A673 (cell line): ENCODE results near the gene SPG11. TPM values are rescaled to one million over a fixed set of nuclear protein-coding genes. Genes with fewer than 3 reads are reported as not detected.
"Not testable (repeated sequence)": the region's sequence is repeated elsewhere in the genome, so short reads cannot be mapped to it uniquely, and the experiment has no call there.

Experiments used
- BruUV-seq: library from RNA; stranded (reverse); fragments of 400-500 nt; replicated peaks from 2 replicates; lab custom pipeline; 2021; lab: Mats Ljungman, UMichigan
- CTCF ChIA-PET: fragments of 300-600 bp; sonication (Branson Sonifier 250); formaldehyde crosslinking; loops from one replicate; lab custom pipeline; 2022; ENCODE audit warnings: antibody characterized with exemption; lab: Charles Lee
- POLR2A ChIA-PET: fragments of 300-600 bp; sonication (Branson Sonifier 250); formaldehyde crosslinking; loops from one replicate; lab custom pipeline; 2022; ENCODE audit warnings: antibody characterized with exemption; ENCODE audit not compliant: low non-redundant PET; lab: Charles Lee
- DNase-seq: peaks from one replicate; pipeline ENCODE4 v3.0.0-alpha.2; 2015; ENCODE audit warnings: low spot score
- H3K27ac ChIP-seq: fragments of 200-600 bp; sonication (generic); 2 replicates; pipeline ENCODE4 v1.5.1; 2016; ENCODE audit warnings: mixed run types, low read depth, mild to moderate bottlenecking, mixed read lengths, antibody characterized with exemption, low read length; ENCODE audit not compliant: poor library complexity, severe bottlenecking
- H3K27me3 ChIP-seq: fragments of 200-600 bp; sonication (generic); replicated peaks from 2 replicates; pipeline ENCODE4 v1.6.1; 2017; ENCODE audit warnings: mixed run types, low read depth, mild to moderate bottlenecking, mixed read lengths, antibody characterized with exemption, low read length; ENCODE audit not compliant: insufficient read depth, poor library complexity
- H3K36me3 ChIP-seq: fragments of 200-600 bp; sonication (generic); 2 replicates; pipeline ENCODE4 v1.6.1; 2016; ENCODE audit warnings: mixed run types, mild to moderate bottlenecking, mixed read lengths, antibody characterized with exemption, low read length; ENCODE audit not compliant: insufficient read depth, poor library complexity, severe bottlenecking
- H3K4me1 ChIP-seq: fragments of 200-600 bp; sonication (generic); 2 replicates; pipeline ENCODE4 v1.6.1; 2017; ENCODE audit warnings: mixed run types, mild to moderate bottlenecking, mixed read lengths, antibody characterized with exemption, low read length; ENCODE audit not compliant: insufficient read depth, poor library complexity, severe bottlenecking
- H3K4me3 ChIP-seq: fragments of 200-600 bp; sonication (generic); 2 replicates; pipeline ENCODE4 v1.5.1; 2016; ENCODE audit warnings: low read depth, mixed run types, mild to moderate bottlenecking, mixed read lengths, low read length; ENCODE audit not compliant: poor library complexity, severe bottlenecking
- H3K9me3 ChIP-seq: fragments of 200-600 bp; sonication (generic); 2 replicates; pipeline ENCODE4 v1.6.1; 2016; ENCODE audit warnings: mixed run types, low read depth, mild to moderate bottlenecking, mixed read lengths, antibody characterized with exemption, low read length; ENCODE audit not compliant: poor library complexity, severe bottlenecking
- EZH2 ChIP-seq: fragments of 200-600 bp; sonication (generic); IDR thresholded peaks from 2 replicates; pipeline ENCODE4 v1.6.1; 2017; ENCODE audit warnings: borderline replicate concordance, low read depth, mild to moderate bottlenecking, mixed read lengths, antibody characterized with exemption, low read length; ENCODE audit not compliant: poor library complexity, severe bottlenecking
- intact Hi-C: fragments of 100-400 bp; cut with micrococcal nuclease; formaldehyde crosslinking; loops from one replicate; pipeline ENCODE4 v1.10.0; 2022; ENCODE audit not compliant: unreplicated experiment
- total RNA-seq: library from RNA; stranded (reverse); gene quantifications from 2 replicates; pipeline ENCODE4 v1.2.3, GENCODE V29; 2021
- TF ChIP-seq, protein P1 (sequence below): fragments of 300-800, 200-600 bp; sonication (generic); conservative IDR thresholded peaks from 2 replicates; pipeline ENCODE4 v1.5.1; 2017; ENCODE audit warnings: low read depth, mild to moderate bottlenecking, antibody characterized with exemption, low read length, moderate library complexity, mixed read lengths

Gene SPG11
- total RNA-seq, 1 experiment from 2014 or later, result 55.4 TPM

DNA sequence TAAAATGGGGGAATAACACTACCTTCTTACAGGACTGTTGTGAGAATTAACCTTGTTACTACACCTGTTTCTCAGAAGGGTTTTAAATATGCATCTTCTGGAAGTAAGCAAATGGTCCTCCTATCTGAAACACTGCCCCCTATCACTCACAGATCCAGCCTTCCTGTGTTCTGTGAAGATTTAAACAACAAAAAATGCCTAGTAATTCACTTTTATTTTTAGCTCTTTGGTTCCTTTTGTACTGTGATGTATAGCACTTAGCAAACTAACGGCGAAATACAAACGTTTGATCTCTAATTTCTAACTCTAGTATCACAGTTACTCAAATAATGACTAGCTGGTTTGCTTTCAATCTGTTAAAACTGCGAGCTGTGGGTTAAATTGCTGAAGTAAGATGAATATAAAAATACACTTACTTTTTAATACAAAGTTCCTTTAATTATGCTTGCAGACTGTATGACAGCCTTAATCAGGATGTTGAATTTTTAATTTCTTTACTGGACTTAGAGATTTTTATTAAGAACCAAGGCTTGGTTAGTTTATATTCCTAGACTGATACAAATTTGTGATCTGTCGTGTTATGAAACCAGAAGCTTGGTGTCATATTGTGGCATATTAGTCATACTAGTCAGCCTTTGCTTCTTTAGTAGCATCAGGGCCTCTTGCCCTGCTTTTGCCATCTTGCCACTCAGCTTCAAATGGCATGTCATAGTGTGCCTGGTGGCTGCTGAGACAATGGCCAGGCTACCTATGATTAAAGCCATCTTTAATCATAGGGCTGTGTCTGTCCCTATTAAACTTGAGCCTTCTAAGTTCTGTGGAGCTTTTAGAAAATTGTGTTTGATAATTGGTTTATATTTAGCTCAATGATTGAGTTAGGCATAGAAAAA lies 117.3 kb downstream of the SPG11 start:
- no peaks in the 10 kb centered on the region for H3K9me3 ChIP-seq
- intact Hi-C loops, result no loop called here
- ChIA-PET POLR2A (interaction anchor here (0.6 kb wide), 1 partner anchor 618 kb away, joined by 6 read pairs; no protein-coding TSS in a partner anchor), CTCF (interaction anchor here (0.6 kb wide), 1 partner anchor 45 kb away, joined by 12 read pairs; no protein-coding TSS in a partner anchor)
- no peaks in the 10 kb centered on the region for H3K27me3 ChIP-seq
- no peak for DNase-seq
- BruUV-seq, result no TSS peak
- H3K36me3 ChIP-seq, result peaks cover 13% of the 10 kb centered on the region
- H3K4me1 ChIP-seq, result no peaks in the 10 kb centered on the region
- no peak overlapping the region for H3K4me3 ChIP-seq
- no peak overlapping the region for H3K27ac ChIP-seq
- TF ChIP-seq, protein P1, sequence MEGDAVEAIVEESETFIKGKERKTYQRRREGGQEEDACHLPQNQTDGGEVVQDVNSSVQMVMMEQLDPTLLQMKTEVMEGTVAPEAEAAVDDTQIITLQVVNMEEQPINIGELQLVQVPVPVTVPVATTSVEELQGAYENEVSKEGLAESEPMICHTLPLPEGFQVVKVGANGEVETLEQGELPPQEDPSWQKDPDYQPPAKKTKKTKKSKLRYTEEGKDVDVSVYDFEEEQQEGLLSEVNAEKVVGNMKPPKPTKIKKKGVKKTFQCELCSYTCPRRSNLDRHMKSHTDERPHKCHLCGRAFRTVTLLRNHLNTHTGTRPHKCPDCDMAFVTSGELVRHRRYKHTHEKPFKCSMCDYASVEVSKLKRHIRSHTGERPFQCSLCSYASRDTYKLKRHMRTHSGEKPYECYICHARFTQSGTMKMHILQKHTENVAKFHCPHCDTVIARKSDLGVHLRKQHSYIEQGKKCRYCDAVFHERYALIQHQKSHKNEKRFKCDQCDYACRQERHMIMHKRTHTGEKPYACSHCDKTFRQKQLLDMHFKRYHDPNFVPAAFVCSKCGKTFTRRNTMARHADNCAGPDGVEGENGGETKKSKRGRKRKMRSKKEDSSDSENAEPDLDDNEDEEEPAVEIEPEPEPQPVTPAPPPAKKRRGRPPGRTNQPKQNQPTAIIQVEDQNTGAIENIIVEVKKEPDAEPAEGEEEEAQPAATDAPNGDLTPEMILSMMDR, result peak; percentile 64
- TF ChIP-seq EZH2, result no peak

DNA sequence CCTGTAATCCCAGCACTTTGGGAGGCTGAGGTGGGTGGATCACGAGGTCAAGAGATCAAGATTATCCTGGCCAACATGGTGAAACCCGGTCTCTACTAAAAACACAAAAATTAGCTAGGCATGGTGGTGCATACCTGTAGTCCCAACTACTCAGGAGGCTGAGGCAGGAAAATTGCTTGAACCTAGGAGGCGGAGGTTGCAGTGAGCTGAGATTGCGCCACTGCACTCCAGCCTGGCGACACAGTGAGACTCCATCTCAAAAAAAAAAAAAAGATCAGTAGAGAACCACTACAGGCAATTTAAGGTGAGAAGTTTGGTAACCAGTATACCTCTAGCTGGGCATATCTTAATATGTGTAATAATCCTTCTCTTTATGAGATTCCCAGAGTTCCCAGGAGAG lies 118.7 kb downstream of the SPG11 start:
- H3K4me3 ChIP-seq, POLR2A ChIA-PET, H3K27me3 ChIP-seq, BruUV-seq, intact Hi-C loops, H3K9me3 ChIP-seq, DNase-seq, H3K27ac ChIP-seq, H3K4me1 ChIP-seq: not testable (repeated sequence)
- H3K36me3 ChIP-seq, result peaks cover 18% of the 10 kb centered on the region
- CTCF ChIA-PET, result interaction anchor here (0.6 kb wide), 1 partner anchor 15 kb away, joined by 4 read pairs; no protein-coding TSS in a partner anchor

DNA sequence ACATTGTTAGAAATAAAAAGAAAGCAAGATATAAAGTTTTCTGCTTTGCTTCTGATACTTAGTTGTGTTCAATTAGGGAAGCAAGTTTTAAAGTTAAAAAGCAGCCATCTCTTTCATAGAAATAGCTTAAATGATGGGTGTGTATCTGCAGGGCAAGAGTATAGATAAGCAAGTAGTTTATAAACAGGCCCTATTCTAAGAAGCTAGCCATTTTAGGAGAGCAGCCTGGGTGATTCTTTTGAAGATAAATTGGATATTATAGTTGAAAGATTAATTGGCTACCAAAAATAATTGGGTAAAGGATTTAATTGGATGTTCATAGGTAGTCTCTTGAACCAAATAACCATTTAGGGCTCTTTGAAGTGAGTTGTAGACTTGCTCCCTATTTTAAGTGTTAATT lies 120.9 kb downstream of the SPG11 start:
- H3K27ac ChIP-seq, result peak overlapping the region; percentile 6

More for the DNA sequence above, 120.9 kb downstream of the SPG11 start:
- BruUV-seq, result no TSS peak
- ChIA-PET POLR2A (no interaction called here), CTCF (no interaction called here)
- peaks cover 2% of the 10 kb centered on the region for H3K4me1 ChIP-seq
- H3K4me3 ChIP-seq, result no peak overlapping the region
- intact Hi-C loops, result no loop called here
- H3K27me3 ChIP-seq, result no peaks in the 10 kb centered on the region
- peaks cover 27% of the 10 kb centered on the region for H3K36me3 ChIP-seq
- TF ChIP-seq EZH2, result no peak
- TF ChIP-seq, protein P1, result no peak
- H3K9me3 ChIP-seq, result no peaks in the 10 kb centered on the region
- DNase-seq, result no peak
